Measurements from ENCODE around the gene GRAP.
"Not testable (repeated sequence)": the region's sequence is repeated elsewhere in the genome, so short reads cannot be mapped to it uniquely, and the experiment has no call there.

GRCh38 chr17:19088804-19089685 is 42.3 kb upstream of the GRAP start:
- TF ChIP-seq CTCF (IDR thresholded peaks at IDR 0.05); POLR2A (IDR thresholded peaks at IDR 0.05; ENCODE audit: low read length); RFX5 (IDR thresholded peaks at IDR 0.05); ZNF302 (CRISPR knock-in tag; IDR thresholded peaks at IDR 0.05); JUNB (IDR thresholded peaks at IDR 0.05); PHF8 (IDR thresholded peaks at IDR 0.05; ENCODE audit: borderline replicate concordance, low read depth); E2F6 (IDR thresholded peaks at IDR 0.05; ENCODE audit: borderline replicate concordance, low read depth); REST (IDR thresholded peaks at IDR 0.05): not testable (repeated sequence)
